ENCODE measurements around the gene RANBP3L.

Gene RANBP3L

GRCh38 chr5:36242534-36243485 lies 58.9 kb downstream of the RANBP3L start:
- peak; percentile 10 for DNase-seq

- DNase-seq, result peak; percentile 93
Observed at GRCh38 chr5:36241631-36242533, 59.8 kb downstream of the RANBP3L start, which contains the start of gene NADK2. TSS of gene NADK2 (minus strand) at chr5:36241925. CDS start at chr5:36241798, 127 bp downstream.

- peak; percentile 33 for DNase-seq
Observed at GRCh38 chr5:36240779-36241630, 60.7 kb downstream of the RANBP3L start.

- DNase-seq, result no peak
Observed at GRCh38 chr5:36239370-36240293, 62.1 kb downstream of the RANBP3L start.

- no peak for DNase-seq
Observed at GRCh38 chr5:36238502-36239295, 63.0 kb downstream of the RANBP3L start.

- DNase-seq, result no peak
Observed at GRCh38 chr5:36237751-36238150, 64.0 kb downstream of the RANBP3L start.

- no peak for DNase-seq
Observed at GRCh38 chr5:36236801-36237200, 64.9 kb downstream of the RANBP3L start.

GRCh38 chr5:36232533-36232932 lies 69.2 kb downstream of the RANBP3L start:
- DNase-seq, result no peak

GRCh38 chr5:36230151-36230790 lies 71.4 kb downstream of the RANBP3L start:
- DNase-seq, result no peak

GRCh38 chr5:36228505-36228904 lies 73.2 kb downstream of the RANBP3L start:
- DNase-seq, result no peak

GRCh38 chr5:36227046-36227445 lies 74.7 kb downstream of the RANBP3L start:
- no peak for DNase-seq

- no peak for DNase-seq
Observed at GRCh38 chr5:36222620-36223019, 79.1 kb downstream of the RANBP3L start.

GRCh38 chr5:36217988-36218387 lies 83.7 kb downstream of the RANBP3L start:
- no peak for DNase-seq

GRCh38 chr5:36217567-36217966 lies 84.1 kb downstream of the RANBP3L start:
- no peak for DNase-seq

GRCh38 chr5:36215910-36216309 lies 85.8 kb downstream of the RANBP3L start:
- DNase-seq, result no peak

- DNase-seq, result no peak
Observed at GRCh38 chr5:36214436-36214835, 87.3 kb downstream of the RANBP3L start.

- DNase-seq, result no peak
Observed at GRCh38 chr5:36209664-36210063, 92.0 kb downstream of the RANBP3L start.

GRCh38 chr5:36208786-36209185 lies 92.9 kb downstream of the RANBP3L start:
- DNase-seq, result no peak

GRCh38 chr5:36206913-36207312 lies 94.8 kb downstream of the RANBP3L start:
- no peak for DNase-seq

GRCh38 chr5:36205329-36205728 lies 96.4 kb downstream of the RANBP3L start:
- DNase-seq, result no peak

All from stimulated activated CD4-positive, alpha-beta T cell treated with anti-CD3 and anti-CD28 coated beads, Interleukin-4, amount 100 ng/mL, for 24 hours (primary cell).